GM23338 (cell line): ENCODE results near the gene ANKLE2.

Experiments used
- CREB1 ChIP-seq: fragments of 250-450 bp; sonication (Bioruptor Pico); IDR thresholded peaks from 2 replicates; pipeline ENCODE4 v1.5.0; 2020; ENCODE audit warnings: low read depth, mild to moderate bottlenecking, moderate library complexity
- EZH2 ChIP-seq: fragments of 200-600 bp; sonication (generic); IDR thresholded peaks from one replicate; pipeline ENCODE4 v1.8.0; 2017; ENCODE audit warnings: antibody characterized with exemption, mild to moderate bottlenecking, low read depth; ENCODE audit not compliant: unreplicated experiment
- EZH2phosphoT487 ChIP-seq: fragments of 200-600 bp; sonication (generic); IDR thresholded peaks from one replicate; pipeline ENCODE4 v1.8.1; 2018; ENCODE audit warnings: antibody characterized with exemption; ENCODE audit not compliant: unreplicated experiment
- JUNB ChIP-seq: IDR thresholded peaks from one replicate; pipeline ENCODE4 v1.6.1; 2016; ENCODE audit warnings: antibody characterized with exemption; ENCODE audit not compliant: unreplicated experiment
- POLR2AphosphoS5 ChIP-seq: IDR thresholded peaks from 2 replicates; pipeline ENCODE4 v1.6.1; 2016; ENCODE audit warnings: antibody characterized with exemption, low read depth
- STAT1 ChIP-seq: IDR thresholded peaks from one replicate; pipeline ENCODE4 v1.6.1; 2016; ENCODE audit warnings: antibody characterized with exemption; ENCODE audit not compliant: unreplicated experiment
- ZNF114 ChIP-seq: fragments of 250-450 bp; sonication (Bioruptor Pico); IDR thresholded peaks from 2 replicates; pipeline ENCODE4 v1.5.0; 2020; ENCODE audit warnings: mild to moderate bottlenecking, moderate library complexity
- ZNF331 ChIP-seq: fragments of 250-450 bp; sonication (Bioruptor Pico); IDR thresholded peaks from 2 replicates; pipeline ENCODE4 v1.5.0; 2020; ENCODE audit warnings: low read depth, mild to moderate bottlenecking, moderate library complexity
- TF ChIP-seq, protein P1 (sequence below), 2 experiments: fragments of 200-600 bp in 1 of 2; sonication (generic) in 1 of 2; conservative IDR thresholded peaks; 2 replicates each; pipeline versions ENCODE4 v1.5.1 to v1.6.1; 2016 to 2017; ENCODE audit warnings: antibody characterized with exemption in 2 of 2, low read depth in 2 of 2, mild to moderate bottlenecking in 2 of 2, moderate library complexity in 1 of 2
- TF ChIP-seq, protein P2 (sequence below): IDR thresholded peaks from one replicate; pipeline ENCODE4 v1.6.1; 2018; ENCODE audit warnings: antibody characterized with exemption; ENCODE audit not compliant: unreplicated experiment
- TF ChIP-seq, protein P3 (sequence below): fragments of 250-450 bp; sonication (Bioruptor Pico); IDR thresholded peaks from 2 replicates; pipeline ENCODE4 v1.5.0; 2020; ENCODE audit warnings: mild to moderate bottlenecking, moderate library complexity
- TF ChIP-seq, protein P4 (sequence below): IDR thresholded peaks from 2 replicates; pipeline ENCODE4 v1.6.1; 2016; ENCODE audit warnings: antibody characterized with exemption

DNA sequence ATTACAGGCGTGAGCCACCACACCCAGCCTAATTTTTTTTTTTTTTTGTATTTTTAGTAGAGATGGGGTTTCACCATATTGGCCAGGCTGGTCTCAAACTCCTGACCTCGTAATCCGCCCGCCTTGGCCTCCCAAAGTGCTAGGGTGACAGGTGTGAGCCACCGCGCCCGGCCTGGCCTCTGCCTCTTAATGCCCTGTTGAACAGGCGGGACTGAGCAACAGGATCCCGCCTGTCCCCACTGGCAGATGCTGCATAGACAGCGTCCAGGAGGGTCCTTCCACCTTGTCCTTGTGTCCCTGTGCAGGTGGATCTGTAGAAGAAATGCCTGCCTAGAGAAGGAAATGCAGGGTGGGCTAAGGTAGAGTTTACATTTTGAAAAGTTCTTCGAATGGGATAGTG is 45.3 kb downstream of the ANKLE2 start:
- no peak for TF ChIP-seq EZH2
- TF ChIP-seq, protein P1, sequence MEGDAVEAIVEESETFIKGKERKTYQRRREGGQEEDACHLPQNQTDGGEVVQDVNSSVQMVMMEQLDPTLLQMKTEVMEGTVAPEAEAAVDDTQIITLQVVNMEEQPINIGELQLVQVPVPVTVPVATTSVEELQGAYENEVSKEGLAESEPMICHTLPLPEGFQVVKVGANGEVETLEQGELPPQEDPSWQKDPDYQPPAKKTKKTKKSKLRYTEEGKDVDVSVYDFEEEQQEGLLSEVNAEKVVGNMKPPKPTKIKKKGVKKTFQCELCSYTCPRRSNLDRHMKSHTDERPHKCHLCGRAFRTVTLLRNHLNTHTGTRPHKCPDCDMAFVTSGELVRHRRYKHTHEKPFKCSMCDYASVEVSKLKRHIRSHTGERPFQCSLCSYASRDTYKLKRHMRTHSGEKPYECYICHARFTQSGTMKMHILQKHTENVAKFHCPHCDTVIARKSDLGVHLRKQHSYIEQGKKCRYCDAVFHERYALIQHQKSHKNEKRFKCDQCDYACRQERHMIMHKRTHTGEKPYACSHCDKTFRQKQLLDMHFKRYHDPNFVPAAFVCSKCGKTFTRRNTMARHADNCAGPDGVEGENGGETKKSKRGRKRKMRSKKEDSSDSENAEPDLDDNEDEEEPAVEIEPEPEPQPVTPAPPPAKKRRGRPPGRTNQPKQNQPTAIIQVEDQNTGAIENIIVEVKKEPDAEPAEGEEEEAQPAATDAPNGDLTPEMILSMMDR (conservative IDR thresholded peaks at IDR 0.05; ENCODE audit: low read depth in 2 of 2) = no peak
- TF ChIP-seq POLR2AphosphoS5 = no peak
- TF ChIP-seq, protein P2, sequence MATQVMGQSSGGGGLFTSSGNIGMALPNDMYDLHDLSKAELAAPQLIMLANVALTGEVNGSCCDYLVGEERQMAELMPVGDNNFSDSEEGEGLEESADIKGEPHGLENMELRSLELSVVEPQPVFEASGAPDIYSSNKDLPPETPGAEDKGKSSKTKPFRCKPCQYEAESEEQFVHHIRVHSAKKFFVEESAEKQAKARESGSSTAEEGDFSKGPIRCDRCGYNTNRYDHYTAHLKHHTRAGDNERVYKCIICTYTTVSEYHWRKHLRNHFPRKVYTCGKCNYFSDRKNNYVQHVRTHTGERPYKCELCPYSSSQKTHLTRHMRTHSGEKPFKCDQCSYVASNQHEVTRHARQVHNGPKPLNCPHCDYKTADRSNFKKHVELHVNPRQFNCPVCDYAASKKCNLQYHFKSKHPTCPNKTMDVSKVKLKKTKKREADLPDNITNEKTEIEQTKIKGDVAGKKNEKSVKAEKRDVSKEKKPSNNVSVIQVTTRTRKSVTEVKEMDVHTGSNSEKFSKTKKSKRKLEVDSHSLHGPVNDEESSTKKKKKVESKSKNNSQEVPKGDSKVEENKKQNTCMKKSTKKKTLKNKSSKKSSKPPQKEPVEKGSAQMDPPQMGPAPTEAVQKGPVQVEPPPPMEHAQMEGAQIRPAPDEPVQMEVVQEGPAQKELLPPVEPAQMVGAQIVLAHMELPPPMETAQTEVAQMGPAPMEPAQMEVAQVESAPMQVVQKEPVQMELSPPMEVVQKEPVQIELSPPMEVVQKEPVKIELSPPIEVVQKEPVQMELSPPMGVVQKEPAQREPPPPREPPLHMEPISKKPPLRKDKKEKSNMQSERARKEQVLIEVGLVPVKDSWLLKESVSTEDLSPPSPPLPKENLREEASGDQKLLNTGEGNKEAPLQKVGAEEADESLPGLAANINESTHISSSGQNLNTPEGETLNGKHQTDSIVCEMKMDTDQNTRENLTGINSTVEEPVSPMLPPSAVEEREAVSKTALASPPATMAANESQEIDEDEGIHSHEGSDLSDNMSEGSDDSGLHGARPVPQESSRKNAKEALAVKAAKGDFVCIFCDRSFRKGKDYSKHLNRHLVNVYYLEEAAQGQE = no peak
- no peak for TF ChIP-seq EZH2phosphoT487
- TF ChIP-seq ZNF114 = no peak
- no peak for TF ChIP-seq CREB1
- TF ChIP-seq, protein P3, sequence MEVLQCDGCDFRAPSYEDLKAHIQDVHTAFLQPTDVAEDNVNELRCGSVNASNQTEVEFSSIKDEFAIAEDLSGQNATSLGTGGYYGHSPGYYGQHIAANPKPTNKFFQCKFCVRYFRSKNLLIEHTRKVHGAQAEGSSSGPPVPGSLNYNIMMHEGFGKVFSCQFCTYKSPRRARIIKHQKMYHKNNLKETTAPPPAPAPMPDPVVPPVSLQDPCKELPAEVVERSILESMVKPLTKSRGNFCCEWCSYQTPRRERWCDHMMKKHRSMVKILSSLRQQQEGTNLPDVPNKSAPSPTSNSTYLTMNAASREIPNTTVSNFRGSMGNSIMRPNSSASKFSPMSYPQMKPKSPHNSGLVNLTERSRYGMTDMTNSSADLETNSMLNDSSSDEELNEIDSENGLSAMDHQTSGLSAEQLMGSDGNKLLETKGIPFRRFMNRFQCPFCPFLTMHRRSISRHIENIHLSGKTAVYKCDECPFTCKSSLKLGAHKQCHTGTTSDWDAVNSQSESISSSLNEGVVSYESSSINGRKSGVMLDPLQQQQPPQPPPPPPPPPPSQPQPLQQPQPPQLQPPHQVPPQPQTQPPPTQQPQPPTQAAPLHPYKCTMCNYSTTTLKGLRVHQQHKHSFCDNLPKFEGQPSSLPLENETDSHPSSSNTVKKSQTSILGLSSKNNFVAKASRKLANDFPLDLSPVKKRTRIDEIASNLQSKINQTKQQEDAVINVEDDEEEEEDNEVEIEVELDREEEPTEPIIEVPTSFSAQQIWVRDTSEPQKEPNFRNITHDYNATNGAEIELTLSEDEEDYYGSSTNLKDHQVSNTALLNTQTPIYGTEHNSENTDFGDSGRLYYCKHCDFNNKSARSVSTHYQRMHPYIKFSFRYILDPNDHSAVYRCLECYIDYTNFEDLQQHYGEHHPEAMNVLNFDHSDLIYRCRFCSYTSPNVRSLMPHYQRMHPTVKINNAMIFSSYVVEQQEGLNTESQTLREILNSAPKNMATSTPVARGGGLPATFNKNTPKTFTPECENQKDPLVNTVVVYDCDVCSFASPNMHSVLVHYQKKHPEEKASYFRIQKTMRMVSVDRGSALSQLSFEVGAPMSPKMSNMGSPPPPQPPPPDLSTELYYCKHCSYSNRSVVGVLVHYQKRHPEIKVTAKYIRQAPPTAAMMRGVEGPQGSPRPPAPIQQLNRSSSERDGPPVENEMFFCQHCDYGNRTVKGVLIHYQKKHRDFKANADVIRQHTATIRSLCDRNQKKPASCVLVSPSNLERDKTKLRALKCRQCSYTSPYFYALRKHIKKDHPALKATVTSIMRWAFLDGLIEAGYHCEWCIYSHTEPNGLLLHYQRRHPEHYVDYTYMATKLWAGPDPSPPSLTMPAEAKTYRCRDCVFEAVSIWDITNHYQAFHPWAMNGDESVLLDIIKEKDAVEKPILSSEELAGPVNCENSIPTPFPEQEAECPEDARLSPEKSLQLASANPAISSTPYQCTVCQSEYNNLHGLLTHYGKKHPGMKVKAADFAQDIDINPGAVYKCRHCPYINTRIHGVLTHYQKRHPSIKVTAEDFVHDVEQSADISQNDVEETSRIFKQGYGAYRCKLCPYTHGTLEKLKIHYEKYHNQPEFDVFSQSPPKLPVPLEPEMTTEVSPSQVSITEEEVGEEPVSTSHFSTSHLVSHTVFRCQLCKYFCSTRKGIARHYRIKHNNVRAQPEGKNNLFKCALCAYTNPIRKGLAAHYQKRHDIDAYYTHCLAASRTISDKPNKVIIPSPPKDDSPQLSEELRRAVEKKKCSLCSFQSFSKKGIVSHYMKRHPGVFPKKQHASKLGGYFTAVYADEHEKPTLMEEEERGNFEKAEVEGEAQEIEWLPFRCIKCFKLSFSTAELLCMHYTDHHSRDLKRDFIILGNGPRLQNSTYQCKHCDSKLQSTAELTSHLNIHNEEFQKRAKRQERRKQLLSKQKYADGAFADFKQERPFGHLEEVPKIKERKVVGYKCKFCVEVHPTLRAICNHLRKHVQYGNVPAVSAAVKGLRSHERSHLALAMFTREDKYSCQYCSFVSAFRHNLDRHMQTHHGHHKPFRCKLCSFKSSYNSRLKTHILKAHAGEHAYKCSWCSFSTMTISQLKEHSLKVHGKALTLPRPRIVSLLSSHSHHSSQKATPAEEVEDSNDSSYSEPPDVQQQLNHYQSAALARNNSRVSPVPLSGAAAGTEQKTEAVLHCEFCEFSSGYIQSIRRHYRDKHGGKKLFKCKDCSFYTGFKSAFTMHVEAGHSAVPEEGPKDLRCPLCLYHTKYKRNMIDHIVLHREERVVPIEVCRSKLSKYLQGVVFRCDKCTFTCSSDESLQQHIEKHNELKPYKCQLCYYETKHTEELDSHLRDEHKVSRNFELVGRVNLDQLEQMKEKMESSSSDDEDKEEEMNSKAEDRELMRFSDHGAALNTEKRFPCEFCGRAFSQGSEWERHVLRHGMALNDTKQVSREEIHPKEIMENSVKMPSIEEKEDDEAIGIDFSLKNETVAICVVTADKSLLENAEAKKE = no peak
- no peak for TF ChIP-seq JUNB
- TF ChIP-seq, protein P4, sequence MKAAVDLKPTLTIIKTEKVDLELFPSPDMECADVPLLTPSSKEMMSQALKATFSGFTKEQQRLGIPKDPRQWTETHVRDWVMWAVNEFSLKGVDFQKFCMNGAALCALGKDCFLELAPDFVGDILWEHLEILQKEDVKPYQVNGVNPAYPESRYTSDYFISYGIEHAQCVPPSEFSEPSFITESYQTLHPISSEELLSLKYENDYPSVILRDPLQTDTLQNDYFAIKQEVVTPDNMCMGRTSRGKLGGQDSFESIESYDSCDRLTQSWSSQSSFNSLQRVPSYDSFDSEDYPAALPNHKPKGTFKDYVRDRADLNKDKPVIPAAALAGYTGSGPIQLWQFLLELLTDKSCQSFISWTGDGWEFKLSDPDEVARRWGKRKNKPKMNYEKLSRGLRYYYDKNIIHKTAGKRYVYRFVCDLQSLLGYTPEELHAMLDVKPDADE = no peak
- no peak for TF ChIP-seq STAT1
- TF ChIP-seq ZNF331 (CRISPR knock-in tag) = no peak
